Measurements from ENCODE around the gene FAM161A. TPM values are rescaled to one million over a fixed set of nuclear protein-coding genes. Genes with fewer than 3 reads are reported as not detected.

Gene FAM161A
- total RNA-seq, 1 experiment from 2014 or later: 10.1 TPM

GRCh38 chr2:61833971-61834370 lies 19.9 kb downstream of the FAM161A start:
- ChIA-PET CTCF (no interaction called here), POLR2A (no interaction called here)
- Histone ChIP-seq H3K9me3 (ENCODE audit: control insufficient read depth, insufficient read depth, low read depth, low read length) (no peaks in the 10 kb centered on the region), H3K27ac (ENCODE audit: low read length) (no peak overlapping the region), H3K4me3 (ENCODE audit: low read depth in 2 of 2, low read length in 2 of 2) (no peak overlapping the region), H3K27me3 (ENCODE audit: control insufficient read depth, insufficient read depth, low read length) (no peaks in the 10 kb centered on the region), H3K36me3 (ENCODE audit: control insufficient read depth, insufficient read depth, low read length) (no peaks in the 10 kb centered on the region), H3K4me1 (ENCODE audit: control insufficient read depth, insufficient read depth, low read length) (no peaks in the 10 kb centered on the region)
- DNase-seq (ENCODE audit: low read depth, low spot score) (no peak), ATAC-seq (no peak)
- no TSS peak for BruUV-seq (replicated peaks)
- no peak for TF ChIP-seq POLR2AphosphoS5 (IDR thresholded peaks at IDR 0.05; ENCODE audit: low read depth, low read length)
- TF ChIP-seq SIN3A (IDR thresholded peaks at IDR 0.05; ENCODE audit: borderline replicate concordance, insufficient read depth, low read depth, low read length): no peak
- TF ChIP-seq TCF7L2 (IDR thresholded peaks at IDR 0.05; ENCODE audit: low read depth, low read length): no peak
- in situ Hi-C loops (cut with HindIII; ENCODE audit: low pct_unique_long_range_greater_than_20kb, low sequenced_read_pairs): no loop called here
- intact Hi-C loops (cut with micrococcal nuclease; ENCODE audit: unreplicated experiment): no loop called here

- H3K27me3 ChIP-seq (ENCODE audit: control insufficient read depth, insufficient read depth, low read length): no peaks in the 10 kb centered on the region
- DNase-seq (ENCODE audit: low read depth, low spot score) (no peak), ATAC-seq (no peak)
- CTCF ChIA-PET: no interaction called here
- no peak overlapping the region for H3K27ac ChIP-seq (ENCODE audit: low read length)
- in situ Hi-C loops (cut with HindIII; ENCODE audit: low pct_unique_long_range_greater_than_20kb, low sequenced_read_pairs): no loop called here
- no peaks in the 10 kb centered on the region for H3K36me3 ChIP-seq (ENCODE audit: control insufficient read depth, insufficient read depth, low read length)
- no TSS peak for BruUV-seq (replicated peaks)
- POLR2A ChIA-PET: interaction anchor here (0.5 kb wide), 1 partner anchor 66 kb away, joined by 6 read pairs; no protein-coding TSS in a partner anchor
- no peaks in the 10 kb centered on the region for H3K4me1 ChIP-seq (ENCODE audit: control insufficient read depth, insufficient read depth, low read length)
- no peaks in the 10 kb centered on the region for H3K9me3 ChIP-seq (ENCODE audit: control insufficient read depth, insufficient read depth, low read depth, low read length)
- TF ChIP-seq SIN3A (IDR thresholded peaks at IDR 0.05; ENCODE audit: borderline replicate concordance, insufficient read depth, low read depth, low read length) (no peak), CTCF (IDR thresholded peaks at IDR 0.05) (no peak), POLR2AphosphoS5 (IDR thresholded peaks at IDR 0.05; ENCODE audit: low read depth, low read length) (no peak), REST (IDR thresholded peaks at IDR 0.05; ENCODE audit: insufficient read depth in 1 of 2, low read depth in 2 of 2, low read length in 1 of 2) (no peak), TCF7L2 (IDR thresholded peaks at IDR 0.05; ENCODE audit: low read depth, low read length) (no peak)
- intact Hi-C loops (cut with micrococcal nuclease; ENCODE audit: unreplicated experiment): no loop called here
- no peak overlapping the region for H3K4me3 ChIP-seq (ENCODE audit: low read depth in 2 of 2, low read length in 2 of 2)
Observed at GRCh38 chr2:61832183-61832841, 21.5 kb downstream of the FAM161A start.

- ATAC-seq (no peak), DNase-seq (ENCODE audit: low read depth, low spot score) (no peak)
- H3K27me3 ChIP-seq (ENCODE audit: control insufficient read depth, insufficient read depth, low read length): no peaks in the 10 kb centered on the region
- in situ Hi-C loops (cut with HindIII; ENCODE audit: low pct_unique_long_range_greater_than_20kb, low sequenced_read_pairs): no loop called here
- ChIA-PET POLR2A (no interaction called here), CTCF (no interaction called here)
- intact Hi-C loops (cut with micrococcal nuclease; ENCODE audit: unreplicated experiment): no loop called here
- no TSS peak for BruUV-seq (replicated peaks)
- no peaks in the 10 kb centered on the region for H3K36me3 ChIP-seq (ENCODE audit: control insufficient read depth, insufficient read depth, low read length)
- no peaks in the 10 kb centered on the region for H3K9me3 ChIP-seq (ENCODE audit: control insufficient read depth, insufficient read depth, low read depth, low read length)
- TF ChIP-seq TCF7L2 (IDR thresholded peaks at IDR 0.05; ENCODE audit: low read depth, low read length) (no peak), SIN3A (IDR thresholded peaks at IDR 0.05; ENCODE audit: borderline replicate concordance, insufficient read depth, low read depth, low read length) (no peak), CTCF (IDR thresholded peaks at IDR 0.05) (no peak)
- H3K4me1 ChIP-seq (ENCODE audit: control insufficient read depth, insufficient read depth, low read length): no peaks in the 10 kb centered on the region
- no peak overlapping the region for H3K27ac ChIP-seq (ENCODE audit: low read length)
- H3K4me3 ChIP-seq (ENCODE audit: low read depth in 2 of 2, low read length in 2 of 2): no peak overlapping the region
Observed at GRCh38 chr2:61822255-61822654, 31.6 kb downstream of the FAM161A start.
